Lower leg skin (tissue), 4 donors: ENCODE data around the gene JUNB. TPM values are rescaled to one million over a fixed set of nuclear protein-coding genes. Genes with fewer than 3 reads are reported as not detected.
"Not testable (repeated sequence)": the region's sequence is repeated elsewhere in the genome, so short reads cannot be mapped to it uniquely, and the experiment has no call there.

ENCODE experiments used
- DNase-seq, 2 donors: peaks; one replicate each; pipeline ENCODE4 v3.0.0-alpha.2; 2019; ENCODE audit warnings: low spot score in 2 of 2
- H3K4me3 ChIP-seq: fragments of 200-600 bp; sonication (generic); 2 replicates; pipeline ENCODE4 v1.5.1; 2017; ENCODE audit warnings: mild to moderate bottlenecking, low read depth; ENCODE audit not compliant: poor library complexity, severe bottlenecking
- CTCF ChIP-seq, 3 donors: fragments of 450-650 bp; IDR thresholded peaks; one replicate each; pipeline ENCODE4 v1.5.1; 2016; ENCODE audit warnings: antibody characterized with exemption in 3 of 3, mild to moderate bottlenecking in 3 of 3, moderate library complexity in 2 of 3
- POLR2A ChIP-seq, 2 donors: fragments of 450-650 bp; IDR thresholded peaks; one replicate each; pipeline ENCODE4 v1.6.1; 2016 to 2017; ENCODE audit warnings: antibody characterized with exemption in 2 of 2, mild to moderate bottlenecking in 1 of 2, moderate library complexity in 1 of 2
- WGBS, 2 donors: methylation state at CpG; one replicate each; pipeline ENCODE4 v1.1.5; 2018; 5-methylcytosine and 5-hydroxymethylcytosine counted together
- intact Hi-C: fragments of 100-400 bp; cut with DNase I; formaldehyde crosslinking; loops from one replicate; pipeline ENCODE4 v1.15.0; 2023; ENCODE audit warnings: low total_unique reads
- total RNA-seq, 4 donors: library from RNA; depleted of rRNA; stranded (reverse); fragments of >200 nt; gene quantifications; one replicate each; pipeline ENCODE4 v1.1.0, GENCODE V29; 2016

The JUNB gene
- total RNA-seq, 4 donors from 2014 or later, result 608 to 1,091 (median 870) TPM

GRCh38 chr19:12802267-12803106 is 11.2 kb downstream of the JUNB start:
- intact Hi-C loops, result loop anchor here (5.0 kb wide), 1 partner anchor 35 kb away; no protein-coding TSS in a partner anchor
- 31 to 38% methylated on average over 22 of the region's 22 CpGs for WGBS, 2 donors
- no peak for TF ChIP-seq POLR2A (IDR thresholded peaks at IDR 0.05)
- DNase-seq, result no peak
- peak overlapping the region; percentile 60 for H3K4me3 ChIP-seq

- intact Hi-C loops, result loop anchor here (5.0 kb wide), 1 partner anchor 37 kb away; no protein-coding TSS in a partner anchor
- no peak for DNase-seq
- no peak for TF ChIP-seq CTCF (IDR thresholded peaks at IDR 0.05)
- no peak for TF ChIP-seq POLR2A (IDR thresholded peaks at IDR 0.05)
- no peak overlapping the region for H3K4me3 ChIP-seq
- 94% methylated on average over 26 of the region's 26 CpGs for WGBS, 2 donors
Measured at GRCh38 chr19:12804051-12804450, 12.8 kb downstream of the JUNB start.

GRCh38 chr19:12806242-12807081 is 15.2 kb downstream of the JUNB start, which contains the start of gene RNASEH2A:
TSS of gene RNASEH2A (plus strand) at chr19:12806584. CDS start at chr19:12806674, 90 bp downstream.
- peak within 1 kb of the TSS; percentile 45 for H3K4me3 ChIP-seq
- TF ChIP-seq POLR2A (IDR thresholded peaks at IDR 0.05) (no peak), CTCF (IDR thresholded peaks at IDR 0.05) (no peak)
- peak; percentile 85 to 97 for DNase-seq
- WGBS, 2 donors, result 4% methylated on average over 55 to 64 of the region's 66 CpGs
- intact Hi-C loops, result no loop called here

GRCh38 chr19:12815088-12815487 is 23.8 kb downstream of the JUNB start:
- intact Hi-C loops, result no loop called here
- TF ChIP-seq CTCF (IDR thresholded peaks at IDR 0.05), result no peak
- TF ChIP-seq POLR2A (IDR thresholded peaks at IDR 0.05), result no peak
- no peak overlapping the region for H3K4me3 ChIP-seq
- DNase-seq, result no peak
- 92% methylated on average over 7 of the region's 7 CpGs for WGBS, 2 donors

- intact Hi-C loops, H3K4me3 ChIP-seq, DNase-seq: not testable (repeated sequence)
- 88 to 92% methylated on average over 6 of the region's 6 CpGs for WGBS, 2 donors
Measured at GRCh38 chr19:12817188-12817587, 25.9 kb downstream of the JUNB start.

GRCh38 chr19:12817810-12818209 is 26.5 kb downstream of the JUNB start:
- DNase-seq, intact Hi-C loops, H3K4me3 ChIP-seq: not testable (repeated sequence)
- WGBS, 2 donors, result 93 to 95% methylated on average over 11 of the region's 11 CpGs

- intact Hi-C loops, result no loop called here
Measured at GRCh38 chr19:12821761-12822160, 30.5 kb downstream of the JUNB start.

More at GRCh38 chr19:12821761-12822160, 30.5 kb downstream of the JUNB start:
- TF ChIP-seq POLR2A (IDR thresholded peaks at IDR 0.05), result no peak
- TF ChIP-seq CTCF (IDR thresholded peaks at IDR 0.05), result no peak
- no peak overlapping the region for H3K4me3 ChIP-seq
- no peak for DNase-seq
- 83 to 90% methylated on average over 2 of the region's 2 CpGs for WGBS, 2 donors
